Activated CD8-positive, alpha-beta memory T cell treated with anti-CD3 and anti-CD28 coated beads, Interleukin-2, amount 10 ng/mL, durations not matched to agents 7 days and 5 days (primary cell): Measurements from ENCODE around the gene TTI1. TPM values are rescaled to one million over a fixed set of nuclear protein-coding genes. Genes with fewer than 3 reads are reported as not detected.

ENCODE experiments used
- ATAC-seq: fragments of 150-1000 bp; cut with Tn5 transposase; one replicate; pipeline ENCODE4 v1.10.0; 2021; ENCODE audit warnings: moderate library complexity
- CTCF ChIA-PET: fragments of 350-600 bp; sonication (Branson Sonifier 250); formaldehyde crosslinking; loops from one replicate; lab custom pipeline; 2021; ENCODE audit warnings: antibody characterized with exemption; lab: Charles Lee
- DNase-seq: peaks from one replicate; pipeline ENCODE4 v3.0.0-alpha.2; 2020
- H3K27ac Mint-ChIP-seq: one replicate; pipeline ENCODE4 v1.8.0; 2021; ENCODE audit warnings: mild to moderate bottlenecking, mixed read lengths
- H3K27me3 Mint-ChIP-seq: one replicate; pipeline ENCODE4 v1.8.0; 2021; ENCODE audit warnings: mixed read lengths
- H3K36me3 Mint-ChIP-seq: one replicate; pipeline ENCODE4 v1.8.0; 2021; ENCODE audit warnings: mild to moderate bottlenecking, mixed read lengths
- H3K4me1 Mint-ChIP-seq: one replicate; pipeline ENCODE4 v1.8.0; 2021; ENCODE audit warnings: mixed read lengths
- H3K4me3 Mint-ChIP-seq: one replicate; pipeline ENCODE4 v1.8.0; 2021; ENCODE audit warnings: mild to moderate bottlenecking, moderate library complexity, mixed read lengths
- H3K9me3 Mint-ChIP-seq: one replicate; pipeline ENCODE4 v1.8.0; 2022; ENCODE audit warnings: low read depth, mixed read lengths
- total RNA-seq, 2 experiments: library from RNA; stranded (reverse); gene quantifications; one replicate each; pipeline ENCODE4 v1.2.3, GENCODE V29; 2021

TTI1 gene
- total RNA-seq, 2 experiments from 2014 or later: 34.7 to 35.0 TPM

- peak; percentile 65 for ATAC-seq
- no peak overlapping the region for H3K4me3 Mint-ChIP-seq
- DNase-seq: no peak
Observed at GRCh38 chr20:38001173-38001875, 31.9 kb downstream of the TTI1 start.

GRCh38 chr20:38000293-38000692 is 33.0 kb downstream of the TTI1 start:
- ATAC-seq: no peak
- DNase-seq: no peak
- Mint-ChIP-seq H3K9me3 (no peaks in the 10 kb centered on the region), H3K36me3 (peaks cover 47% of the 10 kb centered on the region), H3K4me1 (peaks cover 15% of the 10 kb centered on the region), H3K27ac (no peak overlapping the region), H3K27me3 (no peaks in the 10 kb centered on the region), H3K4me3 (no peak overlapping the region)
- CTCF ChIA-PET: no interaction called here

More at GRCh38 chr20:38001173-38001875, 31.9 kb downstream of the TTI1 start:
- no peaks in the 10 kb centered on the region for H3K9me3 Mint-ChIP-seq
- H3K4me1 Mint-ChIP-seq: peaks cover 21% of the 10 kb centered on the region
- peaks cover 47% of the 10 kb centered on the region for H3K36me3 Mint-ChIP-seq
- no peak overlapping the region for H3K27ac Mint-ChIP-seq
- H3K27me3 Mint-ChIP-seq: no peaks in the 10 kb centered on the region
- CTCF ChIA-PET: no interaction called here

- Mint-ChIP-seq H3K4me3 (no peak overlapping the region), H3K4me1 (peaks cover 15% of the 10 kb centered on the region), H3K27me3 (no peaks in the 10 kb centered on the region), H3K9me3 (no peaks in the 10 kb centered on the region), H3K27ac (no peak overlapping the region), H3K36me3 (peaks cover 51% of the 10 kb centered on the region)
- no peak for ATAC-seq
- CTCF ChIA-PET: interaction anchor here (0.9 kb wide), 1 partner anchor 32 kb away, joined by 3 read pairs; no protein-coding TSS in a partner anchor
- no peak for DNase-seq
Observed at GRCh38 chr20:37999526-38000263, 33.6 kb downstream of the TTI1 start.

GRCh38 chr20:37997516-37997915 is 35.7 kb downstream of the TTI1 start:
- CTCF ChIA-PET: no interaction called here
- ATAC-seq (no peak), DNase-seq (no peak)
- Mint-ChIP-seq H3K27ac (no peak overlapping the region), H3K4me1 (peaks cover 17% of the 10 kb centered on the region), H3K36me3 (peaks cover 52% of the 10 kb centered on the region), H3K9me3 (no peaks in the 10 kb centered on the region), H3K27me3 (no peaks in the 10 kb centered on the region), H3K4me3 (no peak overlapping the region)

DNA sequence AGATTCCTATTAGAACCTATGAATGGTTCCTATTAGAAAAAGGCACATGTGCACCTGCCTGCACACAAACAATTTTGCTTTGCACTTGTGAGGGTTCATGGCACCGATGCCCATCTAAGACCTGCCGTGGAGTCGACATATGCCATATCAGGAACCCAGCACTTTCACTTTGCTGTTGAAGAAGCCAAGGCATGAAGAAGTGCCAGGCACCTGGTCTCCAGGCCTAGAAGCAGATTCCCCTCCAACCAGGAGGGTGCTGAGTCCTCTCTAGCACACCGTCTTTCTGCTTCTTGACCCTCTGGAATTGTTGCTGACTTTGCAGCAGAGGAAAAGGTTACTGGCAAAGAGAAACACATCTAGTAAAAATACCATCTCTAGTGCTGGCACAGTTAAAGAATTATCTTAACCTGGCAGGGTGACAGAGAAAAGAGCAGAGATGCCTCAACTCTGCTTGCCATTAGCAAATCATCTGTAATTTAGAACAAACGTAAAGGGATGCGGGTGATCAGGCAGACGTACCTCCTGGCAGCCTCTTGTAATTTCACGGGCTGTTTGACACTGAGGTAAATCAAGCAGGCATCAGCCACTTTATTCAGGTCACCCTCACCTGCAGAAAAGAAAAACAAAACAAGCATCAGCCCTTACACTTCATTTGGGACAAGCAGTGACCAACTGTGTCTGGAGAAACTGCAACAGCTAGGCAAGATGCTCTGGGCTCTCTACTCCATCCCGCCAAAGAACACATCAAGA is 37.2 kb downstream of the TTI1 start:
- no peak overlapping the region for H3K27ac Mint-ChIP-seq
- peaks cover 16% of the 10 kb centered on the region for H3K4me1 Mint-ChIP-seq
- no peaks in the 10 kb centered on the region for H3K9me3 Mint-ChIP-seq
- CTCF ChIA-PET: interaction anchor here (5.6 kb wide), 1 partner anchor 432 kb away, joined by 37 read pairs; no protein-coding TSS in a partner anchor
- no peaks in the 10 kb centered on the region for H3K27me3 Mint-ChIP-seq
- DNase-seq (no peak), ATAC-seq (no peak)
- H3K4me3 Mint-ChIP-seq: no peak overlapping the region
- H3K36me3 Mint-ChIP-seq: peaks cover 45% of the 10 kb centered on the region

DNA sequence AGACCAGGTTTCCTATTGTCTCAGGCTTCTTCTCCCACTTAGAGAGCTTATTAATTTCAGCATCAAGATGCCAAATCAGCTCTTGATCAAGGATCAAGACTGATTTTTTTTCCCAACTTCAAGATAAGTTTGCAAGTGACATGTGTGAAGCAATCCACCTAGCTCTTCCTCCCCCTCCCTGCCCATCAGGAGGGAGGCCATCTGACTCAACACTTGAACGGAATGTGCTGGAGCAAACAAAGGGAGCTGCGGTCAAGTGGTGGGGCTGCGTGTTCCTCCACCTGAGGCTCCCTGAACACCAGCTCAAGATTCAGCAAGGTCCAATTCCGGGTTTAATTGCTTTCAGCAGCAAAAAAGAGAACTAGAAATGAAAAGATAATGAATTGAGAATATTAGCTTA is 38.7 kb downstream of the TTI1 start:
- DNase-seq (no peak), ATAC-seq (no peak)
- Mint-ChIP-seq H3K27ac (no peak overlapping the region), H3K27me3 (no peaks in the 10 kb centered on the region), H3K4me1 (peaks cover 30% of the 10 kb centered on the region), H3K36me3 (peaks cover 41% of the 10 kb centered on the region), H3K9me3 (no peaks in the 10 kb centered on the region), H3K4me3 (no peak overlapping the region)
- CTCF ChIA-PET: interaction anchor here (1.0 to 5.6 kb wide), 3 partner anchors 36 to 430 kb away, joined by 3 to 37 read pairs (median 3); no protein-coding TSS in a partner anchor

DNA sequence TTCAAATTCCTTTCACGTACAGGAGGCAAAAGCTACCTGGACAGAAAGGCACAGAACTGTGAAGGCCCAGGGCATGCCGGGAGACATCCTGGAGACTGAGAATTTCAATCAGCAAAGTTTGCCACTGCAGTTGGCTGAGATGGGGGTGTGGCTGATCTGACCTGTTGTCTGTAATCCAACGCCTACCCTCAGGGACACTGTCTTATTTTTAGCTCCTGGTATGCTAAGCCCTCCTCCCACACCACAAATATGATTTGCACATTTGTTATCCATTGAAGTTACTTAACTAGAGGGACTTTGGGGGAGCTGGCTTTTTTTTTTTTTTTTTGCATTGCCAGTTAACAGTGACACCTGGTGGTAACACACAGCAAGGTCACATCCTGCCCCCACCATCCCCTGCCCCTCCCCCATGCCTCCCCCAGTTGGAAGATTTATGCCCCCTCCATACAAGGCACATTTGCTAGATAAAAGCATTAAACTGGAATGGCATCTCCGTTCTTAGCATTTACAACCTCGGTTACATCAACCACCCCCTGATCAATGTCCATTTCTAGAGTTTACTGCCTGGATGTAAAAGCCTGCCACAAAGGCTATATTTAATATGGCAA is 40.4 kb downstream of the TTI1 start:
- no peaks in the 10 kb centered on the region for H3K9me3 Mint-ChIP-seq
- no peak for ATAC-seq
- no peak overlapping the region for H3K4me3 Mint-ChIP-seq
- CTCF ChIA-PET: interaction anchor here (0.6 to 5.6 kb wide), 15 partner anchors 14 to 897 kb away, joined by 3 to 37 read pairs (median 3); partner anchors contain the start of genes RBL1, RPRD1B and TTI1
- peaks cover 37% of the 10 kb centered on the region for H3K4me1 Mint-ChIP-seq
- no peak overlapping the region for H3K27ac Mint-ChIP-seq
- H3K36me3 Mint-ChIP-seq: peaks cover 39% of the 10 kb centered on the region
- DNase-seq: peak; percentile 43
- H3K27me3 Mint-ChIP-seq: no peaks in the 10 kb centered on the region

GRCh38 chr20:37991908-37992307 is 41.3 kb downstream of the TTI1 start:
- Mint-ChIP-seq H3K27ac (peak overlapping the region; percentile 87), H3K4me3 (no peak overlapping the region), H3K27me3 (no peaks in the 10 kb centered on the region), H3K9me3 (no peaks in the 10 kb centered on the region), H3K4me1 (peaks cover 37% of the 10 kb centered on the region), H3K36me3 (peaks cover 33% of the 10 kb centered on the region)
- DNase-seq: no peak
- ATAC-seq: no peak
- CTCF ChIA-PET: interaction anchor here (0.7 to 5.6 kb wide), 5 partner anchors 9 to 427 kb away, joined by 3 to 37 read pairs (median 8); no protein-coding TSS in a partner anchor

- Mint-ChIP-seq H3K4me1 (peaks cover 37% of the 10 kb centered on the region), H3K27me3 (no peaks in the 10 kb centered on the region), H3K4me3 (no peak overlapping the region), H3K9me3 (no peaks in the 10 kb centered on the region), H3K36me3 (peaks cover 32% of the 10 kb centered on the region), H3K27ac (peak overlapping the region; percentile 87)
- DNase-seq: no peak
- CTCF ChIA-PET: interaction anchor here (0.7 to 5.6 kb wide), 5 partner anchors 8 to 427 kb away, joined by 3 to 37 read pairs (median 8); no protein-coding TSS in a partner anchor
- ATAC-seq: no peak
Observed at GRCh38 chr20:37991157-37991866, 41.9 kb downstream of the TTI1 start.

GRCh38 chr20:37990571-37991151 is 42.6 kb downstream of the TTI1 start:
- Mint-ChIP-seq H3K27ac (peak overlapping the region; percentile 87), H3K4me1 (peaks cover 37% of the 10 kb centered on the region), H3K27me3 (no peaks in the 10 kb centered on the region), H3K9me3 (no peaks in the 10 kb centered on the region), H3K36me3 (peaks cover 28% of the 10 kb centered on the region), H3K4me3 (peak overlapping the region; percentile 18)
- peak; percentile 96 for DNase-seq
- ATAC-seq: peak; percentile 89
- CTCF ChIA-PET: interaction anchor here (1.1 to 5.6 kb wide), 3 partner anchors 88 to 426 kb away, joined by 6 to 37 read pairs (median 8); no protein-coding TSS in a partner anchor

DNA sequence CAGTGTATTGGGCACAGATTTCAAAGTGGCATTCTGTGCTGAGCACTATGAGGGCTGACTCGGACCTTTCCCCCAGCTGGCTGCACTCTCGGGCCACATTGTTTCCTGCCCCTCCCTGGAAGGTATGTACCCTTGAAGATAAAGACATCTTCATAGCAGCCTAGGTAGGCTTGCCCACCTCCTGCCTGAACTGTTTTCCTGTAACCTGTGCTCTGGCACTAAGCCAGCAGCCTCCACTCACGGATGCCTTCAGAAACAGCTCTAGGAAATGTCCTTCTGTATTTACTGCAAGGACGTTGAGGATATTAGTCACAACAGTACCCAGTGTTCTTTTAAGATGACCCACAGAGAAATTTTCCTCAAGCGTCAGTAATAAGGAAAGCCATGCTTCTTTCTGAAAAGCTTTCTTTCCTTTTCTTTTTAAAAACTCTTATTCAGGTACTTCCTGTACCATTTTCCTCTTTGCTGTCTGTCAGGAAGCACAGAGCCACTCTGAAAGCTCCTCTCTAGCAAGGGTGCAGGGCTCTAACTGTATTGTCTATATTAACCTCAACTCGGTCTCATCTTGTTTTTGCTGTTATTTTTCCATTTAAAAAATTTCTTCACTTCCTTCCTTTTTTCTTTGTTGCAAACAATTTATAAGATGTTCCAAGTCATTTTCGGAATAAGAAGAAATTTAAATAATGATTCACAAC is 43.5 kb downstream of the TTI1 start:
- no peaks in the 10 kb centered on the region for H3K9me3 Mint-ChIP-seq
- CTCF ChIA-PET: interaction anchor here (0.6 kb wide), 1 partner anchor 66 kb away, joined by 3 read pairs; no protein-coding TSS in a partner anchor
- H3K4me3 Mint-ChIP-seq: no peak overlapping the region
- peaks cover 24% of the 10 kb centered on the region for H3K36me3 Mint-ChIP-seq
- ATAC-seq (no peak), DNase-seq (no peak)
- peaks cover 37% of the 10 kb centered on the region for H3K4me1 Mint-ChIP-seq
- peak overlapping the region; percentile 87 for H3K27ac Mint-ChIP-seq
- H3K27me3 Mint-ChIP-seq: no peaks in the 10 kb centered on the region
